Fibroblast of gingiva (primary cell): ENCODE data around the gene ISG20.
A peak's percentile ranks its signal among the peaks of the same experiment; 100 is the strongest.

Source experiments
- DNase-seq: peaks from one replicate; pipeline ENCODE4 v3.0.0-alpha.2; 2011; ENCODE audit warnings: low read depth

The ISG20 gene

DNA sequence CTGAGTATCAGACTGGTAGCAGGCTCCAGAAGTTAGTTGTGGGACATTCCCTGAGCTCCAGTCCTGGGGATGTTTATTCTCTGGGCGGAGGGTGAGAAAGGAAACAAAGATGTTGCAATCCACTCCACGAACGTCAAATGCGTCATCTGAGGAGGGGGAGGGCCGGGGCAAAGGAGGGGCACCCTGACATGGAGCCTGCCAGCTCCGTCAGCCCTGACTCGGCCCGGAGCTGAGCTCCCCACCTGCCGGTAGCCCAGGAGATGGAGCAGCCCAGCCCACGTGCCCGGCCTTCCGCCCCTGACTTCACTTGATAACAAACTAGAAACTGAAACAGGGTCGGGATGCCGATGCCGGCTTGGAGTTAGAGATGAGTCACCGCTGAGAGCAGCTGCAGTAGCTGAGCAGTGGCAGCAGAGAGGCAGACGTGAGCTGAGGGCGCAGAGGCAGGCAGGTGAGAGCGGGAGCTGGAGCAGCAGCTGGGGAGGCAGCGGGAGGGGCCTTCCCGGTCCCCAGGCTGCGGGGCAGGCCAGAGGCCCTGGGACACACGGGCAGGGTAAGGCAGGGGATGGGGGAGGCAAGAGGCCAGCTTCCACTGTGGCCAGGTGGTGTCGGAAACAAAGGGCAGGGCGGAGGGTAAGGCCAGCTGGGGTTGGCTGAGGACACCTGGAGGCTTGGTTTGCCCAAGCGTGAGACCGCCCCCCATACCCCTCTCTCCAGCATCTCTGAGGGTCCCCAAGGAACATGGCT, at the start of gene ISG20:
TSS of gene ISG20 (plus strand) at position 391 of the 747 bp plus-strand sequence. CDS start at position 742, 351 bp downstream.
- peak; percentile 95 for DNase-seq

DNA sequence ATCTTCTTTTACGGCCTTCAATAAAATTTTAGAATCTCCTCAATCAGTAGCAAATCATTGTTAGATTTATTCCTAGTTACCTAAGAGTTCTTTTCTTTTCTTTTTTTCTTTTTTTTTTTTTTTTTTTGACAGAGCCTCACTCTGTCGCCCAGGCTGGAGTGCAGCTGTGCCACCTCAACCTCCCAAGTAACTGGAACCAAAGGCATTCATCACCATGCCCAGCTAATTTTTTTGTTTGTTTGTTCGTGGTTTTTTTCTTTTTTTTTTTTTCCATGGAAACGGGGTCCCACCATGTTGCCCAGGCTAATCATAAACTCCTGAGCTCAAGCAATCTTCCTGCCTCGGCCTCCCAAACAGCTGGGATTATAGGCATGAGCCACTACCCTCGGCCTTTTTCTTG, 48.1 kb upstream of the ISG20 start:
- no peak for DNase-seq

DNA sequence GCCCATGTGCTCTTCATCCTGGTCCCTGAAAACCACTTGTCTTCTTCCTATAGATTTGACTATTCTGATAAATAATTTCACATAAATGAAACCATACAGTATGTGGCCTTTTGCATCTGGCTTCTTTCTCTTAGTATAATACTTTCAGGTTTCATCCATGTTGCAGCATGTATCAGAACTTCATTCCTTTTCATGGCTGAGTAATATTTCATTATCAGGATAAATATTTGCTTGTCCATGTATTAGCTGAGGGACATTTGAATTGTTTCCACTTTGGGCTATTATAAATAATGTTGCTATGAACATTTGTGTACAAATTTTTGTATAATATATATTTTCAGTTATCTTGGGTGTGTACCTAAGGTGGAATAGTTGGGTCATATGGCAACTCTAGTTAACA, 47.4 kb upstream of the ISG20 start:
- no peak for DNase-seq

DNA sequence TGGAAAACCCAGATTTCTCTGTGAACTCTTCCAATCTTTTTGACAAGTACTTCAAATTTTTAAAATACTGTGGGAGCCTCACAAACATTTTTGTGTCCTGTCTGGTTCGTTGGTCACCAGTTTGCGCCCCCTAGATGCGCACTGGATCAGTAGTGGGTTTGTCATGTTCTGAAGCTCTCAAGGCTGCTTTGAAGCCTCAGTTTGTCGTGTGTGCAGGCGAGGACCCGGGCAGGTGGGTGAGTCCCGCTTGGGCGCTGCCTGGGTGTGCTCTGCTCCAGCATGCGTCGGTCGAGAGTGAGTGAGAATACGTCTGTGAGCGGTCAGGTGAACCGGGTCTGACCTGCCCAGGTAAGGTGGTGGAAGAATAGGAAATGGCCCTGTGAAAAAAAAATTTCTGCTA, 34.9 kb upstream of the ISG20 start:
- DNase-seq: no peak

DNA sequence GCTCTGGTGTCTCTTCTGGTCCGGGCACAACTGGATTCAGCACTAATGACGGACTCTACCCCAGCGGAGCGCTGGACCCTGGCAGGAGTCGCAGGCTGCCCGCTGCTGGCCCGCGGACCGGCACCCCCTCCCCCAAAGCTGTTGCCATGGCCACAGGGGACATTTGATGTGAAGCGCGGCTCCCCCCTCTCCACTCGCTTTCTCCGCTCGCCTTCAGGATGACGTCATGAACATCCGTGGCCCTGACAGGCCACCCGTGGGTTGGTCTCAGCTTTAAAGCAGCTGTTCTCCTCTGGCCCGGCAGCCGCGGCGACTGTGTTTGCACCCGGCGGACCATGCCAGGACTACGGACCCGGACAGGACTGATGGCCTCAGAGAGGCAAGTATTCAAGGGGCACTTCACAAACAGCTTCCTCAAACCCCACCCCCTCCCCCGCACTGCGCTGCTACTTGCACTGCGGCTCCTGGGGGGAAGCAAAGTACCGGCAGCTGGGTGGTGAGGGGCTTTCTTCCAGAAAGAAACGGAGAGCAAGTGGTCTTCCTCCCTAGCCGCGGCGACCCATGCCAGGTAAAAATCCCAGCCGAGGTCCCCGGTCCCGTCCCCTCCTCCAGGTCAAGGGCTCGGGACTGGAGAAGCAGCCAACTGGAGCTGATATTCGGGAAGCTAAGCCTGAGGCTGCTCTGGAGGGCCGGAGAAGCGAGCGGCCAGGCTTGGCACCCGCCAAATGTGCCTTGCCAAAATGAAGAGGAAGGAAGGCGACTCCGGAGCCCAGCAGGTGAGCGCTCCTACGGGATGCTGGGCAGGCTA, 34.2 kb upstream of the ISG20 start:
- no peak for DNase-seq

DNA sequence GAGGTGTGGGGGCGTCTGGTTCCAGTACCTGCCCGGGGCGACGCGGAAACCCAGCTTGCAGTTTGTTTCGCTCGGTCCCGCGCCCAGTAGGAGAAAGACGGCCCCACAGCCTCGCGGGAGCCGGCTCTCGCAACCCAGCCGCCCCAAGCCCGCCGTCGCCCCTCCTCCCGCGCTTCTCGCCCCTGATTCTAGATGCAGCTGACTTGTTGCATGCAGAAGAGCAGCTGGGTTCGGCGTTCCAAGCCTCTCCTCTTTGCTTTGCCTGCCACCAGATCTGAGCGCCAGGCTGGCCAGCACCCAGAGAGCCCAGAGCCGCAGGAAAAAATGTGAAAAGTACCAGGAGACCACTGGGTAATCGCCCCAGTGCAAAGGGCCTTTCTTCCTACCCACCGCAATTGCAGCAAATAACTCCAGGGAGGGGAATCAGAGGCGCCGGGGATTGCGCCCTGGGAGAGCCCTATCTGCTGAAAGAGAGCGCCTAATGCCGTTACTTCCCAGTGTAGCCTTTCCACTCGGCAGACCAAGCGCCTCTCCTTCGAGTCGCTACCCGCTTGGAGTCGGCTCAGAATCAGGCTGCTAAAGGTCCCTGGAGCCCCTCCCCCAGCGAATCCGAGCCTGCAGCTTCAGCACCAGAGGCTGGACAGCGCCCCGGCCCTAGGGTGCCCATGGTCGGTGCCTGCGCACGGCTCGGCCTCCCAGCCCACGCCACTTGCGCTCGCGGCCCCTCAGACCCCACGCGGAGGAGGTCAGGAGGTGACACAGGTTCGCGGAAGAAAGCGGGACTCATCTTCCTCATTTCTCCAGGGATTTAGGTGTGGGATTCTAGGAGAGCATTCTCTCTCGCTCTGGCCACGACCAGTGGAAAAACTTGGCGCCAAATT, 33.4 kb upstream of the ISG20 start:
- DNase-seq: no peak

DNA sequence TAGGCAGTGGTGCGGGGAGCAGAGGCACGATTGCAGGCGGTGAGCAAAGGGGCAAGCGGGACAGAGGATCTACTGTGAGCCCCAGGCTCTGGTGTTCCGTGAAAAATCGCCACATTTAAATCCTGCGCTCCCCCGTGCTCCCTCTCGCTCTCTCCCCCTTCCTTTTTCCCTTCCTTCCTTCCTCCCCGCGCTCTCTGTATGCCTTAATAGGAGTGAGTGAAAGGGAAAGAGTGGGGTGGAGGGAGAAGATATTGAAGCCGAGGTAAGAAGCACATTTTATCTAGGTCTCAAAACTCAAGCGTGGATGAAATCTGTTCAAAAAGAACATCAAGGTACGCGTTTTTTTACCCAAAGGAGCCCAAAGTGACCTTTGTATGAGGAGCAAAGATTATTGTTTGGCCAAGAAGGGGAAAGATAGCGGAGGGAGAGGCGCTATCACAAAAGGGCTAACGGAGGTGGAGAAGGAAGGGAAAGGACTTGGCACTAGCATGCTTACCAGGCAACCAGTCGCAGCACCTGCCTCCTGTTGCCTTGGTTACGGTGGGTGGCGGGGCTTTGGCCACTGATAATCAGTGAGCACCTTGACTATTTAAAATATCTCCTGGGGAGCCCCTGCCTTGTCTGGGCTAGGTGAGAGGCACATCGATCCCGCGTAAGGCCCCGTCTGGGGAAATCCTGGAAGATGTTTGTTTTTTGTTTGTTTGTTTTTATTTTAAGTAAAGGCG, 32.6 kb upstream of the ISG20 start:
- DNase-seq: no peak

DNA sequence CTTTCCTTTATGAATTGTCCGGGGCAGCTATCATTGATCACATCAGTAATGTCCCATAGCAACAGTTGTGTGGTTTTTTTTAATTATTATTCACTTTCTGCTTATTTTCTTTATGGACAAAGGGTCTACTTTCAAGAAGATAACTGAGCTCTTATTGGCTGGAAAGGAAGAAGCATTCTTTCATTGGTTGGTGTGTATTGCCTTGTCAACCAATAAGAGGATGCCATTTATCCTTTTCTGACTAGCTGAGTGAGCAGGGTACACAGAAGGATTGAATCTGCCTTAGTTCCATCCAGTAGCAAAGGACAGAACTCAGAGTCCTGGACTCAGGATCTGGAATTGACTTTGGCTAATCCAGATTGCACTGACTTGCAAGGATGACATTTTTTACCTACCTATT, 30.9 kb upstream of the ISG20 start:
- no peak for DNase-seq

DNA sequence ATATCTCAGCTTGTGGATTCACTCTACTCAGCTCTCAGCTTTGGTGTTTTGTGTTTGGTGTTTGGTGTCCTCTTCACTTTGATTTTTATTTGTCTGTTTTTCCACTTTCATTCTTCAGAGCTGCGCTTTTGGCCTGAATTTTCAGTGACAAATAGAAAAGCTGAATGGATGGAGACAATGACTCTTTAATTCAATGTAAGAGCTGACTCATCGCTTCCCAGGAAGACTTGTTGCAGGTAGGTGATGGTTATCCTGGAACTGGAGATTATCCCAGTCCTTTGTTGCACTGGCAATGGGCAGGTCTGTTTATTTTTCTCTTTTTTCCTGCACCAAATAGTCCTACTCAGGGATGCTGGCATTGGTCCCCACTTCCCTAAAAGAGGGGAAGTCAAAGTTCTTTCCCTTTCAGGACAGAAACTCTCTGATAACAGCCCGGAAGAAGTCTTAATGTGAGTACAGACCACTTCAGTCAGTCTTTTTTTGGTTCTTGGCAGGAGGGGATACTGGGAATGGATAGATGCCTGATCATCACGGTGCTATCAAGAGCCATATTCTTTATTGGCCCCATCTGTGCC, 30.1 kb upstream of the ISG20 start:
- no peak for DNase-seq

DNA sequence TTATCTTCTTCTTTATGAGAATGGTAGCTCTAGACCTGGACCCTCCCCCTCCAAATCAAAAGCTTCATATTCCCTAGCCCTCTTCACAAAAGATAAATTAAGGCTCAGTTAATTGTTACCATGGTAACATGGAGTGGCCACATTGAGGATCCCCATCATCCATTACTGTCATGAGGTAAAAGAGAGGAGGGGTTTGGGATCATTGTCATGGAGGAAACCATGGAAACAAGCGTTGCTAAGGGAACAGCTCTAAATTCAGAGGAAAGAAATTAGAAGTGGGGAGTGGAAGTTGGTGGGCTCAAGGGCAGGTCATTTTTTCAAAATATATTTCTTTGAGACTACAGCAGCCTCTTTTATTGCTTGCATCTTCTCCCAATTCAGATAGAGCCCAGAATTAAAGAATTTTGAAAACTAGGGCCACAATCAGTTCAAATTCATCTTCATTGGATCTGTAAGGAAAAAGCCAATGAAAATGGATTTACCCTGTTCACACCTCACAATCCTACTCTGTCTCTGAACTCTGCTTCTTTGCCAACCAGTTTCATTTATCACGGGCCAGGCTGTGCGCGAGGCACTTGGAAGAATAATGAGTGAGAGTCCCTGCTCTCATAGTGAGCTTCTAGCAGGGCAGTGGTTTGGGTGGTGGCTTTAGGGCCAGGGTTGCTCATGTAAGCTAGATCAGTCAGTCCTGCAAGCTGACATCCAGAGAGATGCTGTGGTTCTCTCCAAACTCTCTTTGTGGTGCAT, 29.3 kb upstream of the ISG20 start:
- DNase-seq: no peak

DNA sequence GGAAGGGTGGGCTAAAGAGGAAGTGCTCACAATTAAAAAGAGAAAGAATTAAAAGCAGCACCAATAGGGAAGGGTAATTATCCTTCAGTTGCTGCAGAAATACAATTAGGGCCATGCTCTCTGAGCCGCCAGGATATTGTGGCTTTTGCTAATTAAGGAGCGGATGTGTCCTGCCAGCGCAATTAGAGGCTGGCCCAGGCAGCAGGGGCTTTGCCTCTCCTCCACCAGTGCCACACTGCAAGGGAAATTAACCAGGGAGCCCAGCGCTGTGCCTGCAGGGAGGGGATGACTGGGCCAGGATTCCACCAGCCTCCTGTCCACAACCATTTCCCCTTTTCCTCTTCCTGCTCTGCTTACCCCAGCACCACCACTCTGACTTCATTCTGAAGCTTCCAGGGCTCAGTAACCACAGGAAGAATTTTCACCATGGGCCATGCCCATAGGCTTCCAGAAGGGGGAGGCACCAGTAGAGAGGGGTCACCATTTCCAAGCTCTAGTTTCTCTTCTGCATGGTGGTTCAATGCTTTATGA, 28.1 kb upstream of the ISG20 start:
- no peak for DNase-seq

DNA sequence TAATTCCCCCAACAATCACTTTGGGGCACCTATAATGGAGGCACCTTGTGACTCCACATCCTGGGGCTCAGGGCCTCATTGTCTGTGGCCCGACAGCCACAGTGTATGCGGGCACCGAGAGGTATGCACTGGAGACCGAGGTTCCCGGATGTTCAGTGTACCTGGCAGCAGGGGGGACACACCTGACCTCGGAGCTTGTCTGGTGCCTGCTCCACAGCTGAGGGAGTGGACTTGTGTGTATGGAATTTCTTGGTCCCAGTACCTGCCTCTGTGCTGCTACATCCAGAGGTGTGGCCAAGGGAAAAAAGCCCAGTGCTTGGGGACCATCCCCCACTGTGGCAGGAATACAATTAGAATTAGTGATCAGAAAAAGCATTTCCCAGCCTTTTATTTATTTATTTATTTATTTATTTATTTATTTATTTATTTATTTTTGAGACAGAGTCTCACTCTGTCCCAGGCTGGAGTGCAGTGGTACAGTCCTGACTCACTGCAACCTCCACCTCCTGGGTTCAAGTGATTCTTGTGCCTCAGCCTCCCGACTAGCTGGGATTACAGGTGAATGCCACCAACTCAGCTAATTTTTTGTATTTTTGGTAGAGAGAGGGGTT, 26.5 kb upstream of the ISG20 start:
- DNase-seq: no peak

DNA sequence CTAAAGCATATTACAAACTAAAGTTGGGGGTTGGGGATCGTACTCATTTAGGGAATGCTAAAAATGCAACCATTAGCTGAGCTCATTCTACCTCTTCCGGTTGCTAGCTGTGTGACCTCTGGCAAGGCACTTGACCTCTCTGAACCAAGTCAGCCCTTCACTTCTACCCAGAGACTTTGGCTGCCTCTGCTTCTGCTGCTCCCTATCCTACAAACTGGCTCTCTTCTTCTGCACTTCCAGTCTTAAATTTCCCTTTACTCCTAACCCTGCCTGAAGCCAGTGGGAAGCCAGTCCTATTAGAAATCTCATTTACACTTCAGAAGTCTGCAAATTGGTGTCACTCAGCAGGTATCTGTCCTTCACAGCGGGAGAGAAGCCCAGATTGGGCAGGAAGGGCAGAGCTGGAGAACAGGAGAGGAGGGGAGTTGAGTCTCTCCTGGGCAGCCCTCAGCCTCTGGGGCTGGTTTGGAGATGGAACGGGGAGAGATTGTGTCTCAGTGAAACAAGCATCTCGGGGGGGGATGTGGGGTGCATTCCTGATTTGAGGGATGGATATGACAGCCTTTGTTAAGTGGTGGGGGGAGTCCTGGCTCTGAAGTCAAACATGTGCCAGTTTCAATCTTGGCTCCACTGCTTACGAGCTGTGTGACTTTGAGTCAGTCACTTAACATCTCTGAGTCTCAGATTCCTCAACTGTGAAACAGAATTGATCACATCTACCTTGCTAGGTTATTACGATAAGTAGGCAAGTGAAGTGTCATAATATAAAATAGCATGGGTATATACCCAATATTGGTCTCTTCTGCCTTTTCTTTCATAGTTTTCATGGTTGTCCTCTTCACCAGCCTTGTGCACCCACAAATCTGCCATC, 25.5 kb upstream of the ISG20 start:
- no peak for DNase-seq

DNA sequence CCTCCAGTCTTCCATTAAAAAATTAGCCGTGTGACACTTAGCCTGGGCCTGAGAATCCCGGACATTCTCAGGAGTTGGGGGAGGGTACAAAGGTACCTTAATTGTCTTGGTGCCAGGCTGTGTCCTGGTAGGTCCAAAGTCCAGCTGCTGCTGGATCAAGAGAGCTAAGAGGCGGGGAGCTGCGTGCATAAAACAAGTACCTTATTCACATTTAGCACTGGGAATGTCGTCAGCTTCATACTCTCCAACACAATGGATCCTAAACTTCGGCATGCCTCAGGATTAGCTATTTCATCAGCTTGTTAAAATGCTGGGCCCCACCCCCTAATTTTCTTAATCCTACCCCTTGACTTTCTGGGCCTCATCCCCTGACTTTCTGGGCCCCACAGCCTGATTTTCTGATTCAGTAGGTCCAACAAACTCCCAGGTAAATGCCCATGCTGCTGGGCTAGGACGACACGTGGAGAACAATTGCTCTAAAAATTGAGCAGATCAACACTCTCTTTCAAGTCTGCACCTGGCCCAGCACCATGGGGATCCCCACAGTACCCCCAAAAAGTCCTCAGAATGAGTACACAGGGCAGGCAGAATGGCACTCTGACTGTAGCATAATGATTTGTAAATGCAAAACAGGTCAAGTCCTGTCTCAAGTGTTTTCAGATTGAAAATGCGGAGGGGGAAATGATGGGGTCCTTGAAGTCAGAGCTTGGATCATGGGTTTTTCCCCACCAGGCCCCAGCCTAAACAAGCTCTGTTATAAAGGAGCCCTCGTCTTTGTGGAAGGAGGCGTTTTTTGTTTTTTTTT, 23.3 kb upstream of the ISG20 start:
- DNase-seq: no peak

DNA sequence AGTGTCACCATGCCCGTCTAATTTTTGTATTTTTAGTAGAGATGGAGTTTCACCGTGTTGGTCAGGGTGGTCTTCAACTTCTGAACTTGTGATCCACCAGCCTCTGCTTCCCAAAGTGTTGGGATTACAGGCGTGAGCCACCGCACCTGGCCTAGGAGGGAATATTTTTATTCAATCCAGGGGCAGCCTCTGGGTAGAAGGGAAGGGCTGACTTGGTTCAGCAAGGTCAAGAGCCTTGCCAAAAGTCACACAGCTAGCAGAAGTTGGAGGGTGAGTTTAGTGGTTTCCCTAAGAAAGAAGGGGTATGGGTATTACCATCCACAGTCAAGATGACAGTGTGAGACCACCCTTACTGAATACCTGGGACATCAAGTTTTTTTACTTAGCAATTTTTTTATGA, 22.6 kb upstream of the ISG20 start:
- no peak for DNase-seq

DNA sequence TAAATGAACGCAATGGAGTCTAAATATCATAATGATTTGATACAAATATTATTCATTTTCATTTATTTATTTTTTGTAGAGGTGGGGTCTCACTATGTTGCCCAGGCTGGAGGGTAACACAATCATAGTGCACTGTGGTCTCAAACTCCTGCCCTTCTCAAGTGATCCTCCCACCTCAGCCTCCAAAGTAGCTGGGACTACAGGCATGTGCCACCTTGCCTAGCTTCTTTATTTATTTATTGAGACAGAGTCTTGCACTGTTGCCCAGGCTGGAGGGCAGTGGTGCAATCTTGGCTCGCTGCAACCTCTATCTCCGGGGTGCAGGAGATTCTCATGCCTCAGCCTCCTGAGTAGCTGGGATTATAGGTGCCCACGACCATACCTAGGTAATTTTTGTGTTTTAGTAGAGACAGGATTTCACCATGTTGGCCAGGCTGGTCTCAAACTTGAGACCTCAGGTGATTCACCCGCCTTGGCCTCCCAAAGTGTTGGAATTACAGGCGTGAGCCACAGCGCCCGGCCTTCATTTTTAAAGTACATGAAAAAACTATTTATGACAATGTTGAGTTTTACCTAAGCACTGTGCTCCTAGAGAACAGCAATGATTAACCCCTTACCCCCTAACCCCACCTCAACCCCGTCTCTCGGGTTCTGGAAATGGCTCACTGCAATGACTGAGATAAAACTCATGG, 21.6 kb upstream of the ISG20 start:
- DNase-seq: no peak

DNA sequence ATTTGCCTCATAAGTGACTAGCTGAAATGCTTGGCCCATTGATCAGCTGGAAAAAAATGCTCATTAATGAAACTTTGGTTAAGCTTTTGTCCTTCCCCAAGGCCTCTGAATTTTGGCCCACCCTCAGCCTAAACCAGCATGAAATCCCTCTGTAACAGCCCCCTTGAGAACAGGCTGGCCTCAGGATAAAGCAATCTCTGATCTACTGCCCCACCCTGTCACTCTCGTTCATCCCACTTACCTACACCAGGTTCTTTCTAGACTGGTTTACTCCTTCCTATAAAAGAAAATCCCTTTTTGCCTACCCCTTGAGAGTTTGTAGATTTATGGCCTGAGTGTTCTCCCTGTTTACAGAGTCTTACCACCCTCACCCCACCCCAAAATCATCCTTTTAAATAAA, 21.0 kb upstream of the ISG20 start:
- DNase-seq: no peak

DNA sequence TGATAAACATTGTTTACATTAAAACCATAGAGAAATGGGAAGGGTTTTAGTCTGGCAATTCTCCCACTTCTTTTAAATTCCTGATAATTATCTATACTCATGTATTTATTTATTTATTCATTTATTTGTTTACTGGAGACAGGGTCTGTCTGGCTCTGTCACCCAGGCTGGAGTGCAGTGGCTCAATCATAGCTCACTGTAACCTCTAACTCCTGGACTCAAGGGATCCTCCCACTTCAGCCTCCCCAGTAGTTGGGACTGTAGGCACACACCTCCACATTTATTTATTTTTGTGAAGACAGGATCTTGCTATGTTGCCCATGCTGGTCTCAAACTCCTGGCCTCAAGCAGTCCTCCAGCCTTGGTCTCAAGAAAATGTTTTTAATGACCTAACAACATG, 20.1 kb upstream of the ISG20 start:
- no peak for DNase-seq
